B cell (primary cell): ENCODE measurements around the gene CPLX1. TPM values are rescaled to one million over a fixed set of nuclear protein-coding genes. Genes with fewer than 3 reads are reported as not detected.

Experiments used
- ATAC-seq: fragments of 200-7000 bp; cut with Tn5 transposase; one replicate; pipeline ENCODE4 v1.10.0; 2021; ENCODE audit warnings: low read depth, mild to moderate bottlenecking, moderate number of reproducible peaks, moderate library complexity
- CTCF ChIA-PET: fragments of 350-600 bp; sonication (Branson Sonifier 250); formaldehyde crosslinking; loops from one replicate; lab custom pipeline; 2021; ENCODE audit warnings: antibody characterized with exemption, inconsistent platforms; lab: Charles Lee
- POLR2A ChIA-PET: fragments of 350-600 bp; sonication (Branson Sonifier 250); formaldehyde crosslinking; loops from one replicate; lab custom pipeline; 2021; ENCODE audit warnings: antibody characterized with exemption; lab: Charles Lee
- DNase-seq: peaks from one replicate; pipeline ENCODE4 v3.0.0; 2013
- H2AFZ ChIP-seq: 2 replicates; pipeline ENCODE4 v1.6.1; 2012; ENCODE audit warnings: mild to moderate bottlenecking, low read depth, low read length; ENCODE audit not compliant: insufficient read depth, poor library complexity, severe bottlenecking
- H3K27ac ChIP-seq, 2 donors: 1 replicate in 1 of 2; 2 replicates in 1 of 2; pipeline ENCODE4 v1.5.1; 2012 to 2013; ENCODE audit warnings: low read length in 2 of 2, mild to moderate bottlenecking in 2 of 2, moderate library complexity in 1 of 2
- H3K27me3 ChIP-seq, 4 experiments: fragments of 200-600 bp in 1 of 4; sonication (generic) in 1 of 4; replicated peaks in 1 of 4; 1 replicate in 2 of 4; 2 replicates in 2 of 4; pipeline versions ENCODE4 v1.6.1 to v1.7.0; 2013 to 2016; ENCODE audit warnings: low read length in 3 of 4, mild to moderate bottlenecking in 2 of 4, mixed read lengths in 1 of 4, moderate library complexity in 1 of 4; ENCODE audit not compliant: insufficient read depth in 4 of 4, control insufficient read depth in 3 of 4; ENCODE audit errors: control extremely low read depth in 1 of 4
- H3K36me3 ChIP-seq, 2 experiments: replicated peaks in 1 of 2; 1 replicate in 1 of 2; 2 replicates in 1 of 2; pipeline versions ENCODE4 v1.6.1 to v1.7.1; 2013; ENCODE audit warnings: low read length in 1 of 2; ENCODE audit not compliant: insufficient read depth in 2 of 2, control insufficient read depth in 1 of 2; ENCODE audit errors: control extremely low read depth in 1 of 2, extremely low read depth in 1 of 2
- H3K4me1 ChIP-seq, 2 donors: fragments of 200-600 bp in 1 of 2; sonication (generic) in 1 of 2; 1 replicate in 1 of 2; 2 replicates in 1 of 2; pipeline versions ENCODE4 v1.5.1 to v1.6.1; 2013 to 2017; ENCODE audit warnings: low read length in 2 of 2; ENCODE audit not compliant: control insufficient read depth in 2 of 2, insufficient read depth in 2 of 2
- H3K4me2 ChIP-seq: replicated peaks from 2 replicates; pipeline ENCODE3; 2012; ENCODE audit warnings: mild to moderate bottlenecking, low read depth, low read length; ENCODE audit not compliant: poor library complexity, severe bottlenecking
- H3K4me3 ChIP-seq, 5 experiments: fragments of 200-600 bp in 1 of 5; sonication (generic) in 1 of 5; 1 replicate in 3 of 5; 2 replicates in 2 of 5; pipeline versions ENCODE4 v1.5.1 to v1.7.0; 2011 to 2016; ENCODE audit warnings: low read length in 4 of 5, mild to moderate bottlenecking in 4 of 5, low read depth in 2 of 5, control low read depth in 1 of 5, moderate library complexity in 1 of 5; ENCODE audit not compliant: insufficient read depth in 1 of 5; ENCODE audit errors: control extremely low read depth in 1 of 5, extremely low read depth in 1 of 5
- H3K79me2 ChIP-seq: fragments of 200-600 bp; sonication (generic); one replicate; pipeline ENCODE4 v1.6.0; 2016; ENCODE audit warnings: low read length; ENCODE audit not compliant: control insufficient read depth, insufficient read depth
- H3K9ac ChIP-seq: fragments of 200-600 bp; sonication (generic); 2 replicates; pipeline ENCODE4 v1.6.1; 2017; ENCODE audit warnings: mild to moderate bottlenecking, low read length, moderate library complexity
- H3K9me3 ChIP-seq, 3 donors: one replicate each; pipeline versions ENCODE4 v1.6.1 to v1.7.1; 2013; ENCODE audit warnings: low read length in 2 of 3; ENCODE audit not compliant: control insufficient read depth in 2 of 3, insufficient read depth in 1 of 3; ENCODE audit errors: control extremely low read depth in 1 of 3
- H4K20me1 ChIP-seq: 2 replicates; pipeline ENCODE4 v1.6.0; 2012; ENCODE audit warnings: mild to moderate bottlenecking, low read length; ENCODE audit not compliant: insufficient read depth, control insufficient read depth, poor library complexity, severe bottlenecking
- H3K27ac Mint-ChIP-seq: one replicate; pipeline ENCODE4 v1.8.0; 2021; ENCODE audit warnings: mixed read lengths
- H3K27me3 Mint-ChIP-seq: one replicate; pipeline ENCODE4 v1.8.0; 2021; ENCODE audit warnings: mixed read lengths
- H3K4me1 Mint-ChIP-seq: one replicate; pipeline ENCODE4 v1.8.0; 2021; ENCODE audit warnings: mixed read lengths
- H3K4me3 Mint-ChIP-seq: one replicate; pipeline ENCODE4 v1.8.0; 2021; ENCODE audit warnings: mixed read lengths
- H3K9me3 Mint-ChIP-seq: one replicate; pipeline ENCODE4 v1.8.0; 2022; ENCODE audit warnings: mixed read lengths; ENCODE audit not compliant: insufficient read depth
- CTCF ChIP-seq: fragments of 200-600 bp; IDR thresholded peaks from one replicate; pipeline ENCODE4 v1.8.0; 2022; ENCODE audit warnings: antibody characterized with exemption, mild to moderate bottlenecking
- EZH2 ChIP-seq: IDR thresholded peaks from 2 replicates; pipeline ENCODE4 v1.6.1; 2012; ENCODE audit warnings: borderline replicate concordance, low read depth, mild to moderate bottlenecking, moderate library complexity, low read length; ENCODE audit not compliant: insufficient read depth, poor library complexity, severe bottlenecking
- WGBS: methylation state at CpG from one replicate; pipeline ENCODE4 v1.1.5; 2013; ENCODE audit warnings: missing lambda C conversion rate; ENCODE audit not compliant: insufficient coverage; 5-methylcytosine and 5-hydroxymethylcytosine counted together
- intact Hi-C: fragments of 100-400 bp; cut with micrococcal nuclease; formaldehyde crosslinking; loops from one replicate; pipeline ENCODE4 v1.10.0; 2022
- polyA plus RNA-seq: library from polyadenylated mRNA; depleted of rRNA; stranded (reverse); fragments of >200 nt; gene quantifications from 2 replicates; pipeline ENCODE4 v1.2.3, GENCODE V29; 2012
- total RNA-seq, 2 donors: library from RNA; stranded (reverse); fragments of 120-200 nt in 1 of 2; gene quantifications; 1 replicate in 1 of 2; 2 replicates in 1 of 2; pipeline versions ENCODE4 v1.2.3 to v1.2.4, GENCODE V29; 2013 to 2022

The CPLX1 gene
- total and polyA plus RNA-seq, 2 donors (not counting 1 experiment from before 2014, with no cell fraction given), result not detected

DNA sequence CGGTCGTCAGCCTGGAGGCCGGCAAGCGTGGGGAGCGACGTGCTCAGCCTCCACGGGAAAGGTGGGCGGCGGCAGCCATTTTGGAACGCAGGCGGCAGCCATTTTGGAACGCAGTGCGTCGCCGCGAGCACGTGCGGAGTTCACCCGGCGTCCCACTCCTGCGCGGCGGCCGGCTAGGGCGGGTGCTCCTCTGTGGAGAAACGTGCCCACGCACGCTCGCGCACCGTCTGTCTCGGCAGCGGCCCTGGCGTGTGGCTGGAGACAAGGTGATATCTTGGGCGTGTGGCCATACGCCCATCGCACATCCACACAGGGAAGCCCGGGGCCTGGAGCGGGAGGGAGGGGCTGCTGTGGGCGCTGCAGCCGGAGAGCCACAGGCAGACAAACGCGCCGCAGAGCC is 21.1 kb downstream of the CPLX1 start:
- Histone ChIP-seq H3K4me3 (no peak overlapping the region), H3K4me2 (no peak overlapping the region), H2AFZ (no peak overlapping the region), H3K27ac (no peak overlapping the region), H4K20me1 (no peaks in the 10 kb centered on the region), H3K9me3 (peaks cover 0 to 18% (median 0%) of the 10 kb centered on the region in 3 donors), H3K79me2 (no peaks in the 10 kb centered on the region), H3K36me3 (no peaks in the 10 kb centered on the region), H3K9ac (no peak overlapping the region), H3K4me1 (no peaks in the 10 kb centered on the region), H3K27me3 (peaks cover 0 to 4% (median 0%) of the 10 kb centered on the region in 4 experiments)
- H3K27me3 Mint-ChIP-seq, result peaks cover 16% of the 10 kb centered on the region
- ATAC-seq (no peak), DNase-seq (no peak)
- CTCF ChIA-PET, result no interaction called here
- H3K4me1 Mint-ChIP-seq, result no peaks in the 10 kb centered on the region
- POLR2A ChIA-PET, result no interaction called here
- no peak for TF ChIP-seq EZH2
- no peak for TF ChIP-seq CTCF
- no peak overlapping the region for H3K27ac Mint-ChIP-seq
- intact Hi-C loops, result no loop called here
- H3K9me3 Mint-ChIP-seq, result peaks cover 5% of the 10 kb centered on the region
- no peak overlapping the region for H3K4me3 Mint-ChIP-seq
- 84% methylated on average over 41 of the region's 44 CpGs for WGBS

DNA sequence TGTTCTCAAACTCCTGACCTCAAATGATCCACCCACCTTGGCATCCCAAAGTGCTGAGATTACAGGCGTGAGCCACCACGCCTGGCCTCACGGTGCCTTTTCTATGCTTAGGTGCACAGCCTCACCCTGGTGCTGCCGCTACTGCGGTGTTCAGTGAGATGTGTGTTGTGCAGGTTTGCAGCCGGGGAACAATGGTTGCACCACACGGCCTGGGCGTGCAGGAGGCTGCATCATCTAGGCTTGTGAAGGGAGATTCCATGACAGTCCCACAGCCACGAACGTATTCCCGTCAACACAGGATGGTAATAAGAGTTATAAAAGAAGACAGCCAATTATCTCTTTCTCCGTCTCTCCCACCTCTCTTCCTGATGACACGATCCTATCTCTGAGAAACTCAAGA is 22.0 kb downstream of the CPLX1 start:
- 98% methylated on average over 10 of the region's 13 CpGs for WGBS
- H3K27ac Mint-ChIP-seq, result no peak overlapping the region
- POLR2A ChIA-PET, result no interaction called here

More for the DNA sequence above, 22.0 kb downstream of the CPLX1 start:
- TF ChIP-seq EZH2 (no peak), CTCF (no peak)
- H3K4me1 ChIP-seq, result no peaks in the 10 kb centered on the region
- no peaks in the 10 kb centered on the region for H3K79me2 ChIP-seq
- Mint-ChIP-seq H3K4me1 (no peaks in the 10 kb centered on the region), H3K4me3 (no peak overlapping the region), H3K9me3 (peaks cover 5% of the 10 kb centered on the region), H3K27me3 (peaks cover 20% of the 10 kb centered on the region)
- peaks cover 0 to 4% (median 0%) of the 10 kb centered on the region in 4 experiments for H3K27me3 ChIP-seq
- H3K9ac ChIP-seq, result no peak overlapping the region
- H3K27ac ChIP-seq, result no peak overlapping the region
- H2AFZ ChIP-seq, result no peak overlapping the region
- CTCF ChIA-PET, result no interaction called here
- H3K4me3 ChIP-seq, result no peak overlapping the region
- H3K36me3 ChIP-seq, result no peaks in the 10 kb centered on the region
- peaks cover 0 to 15% (median 0%) of the 10 kb centered on the region in 3 donors for H3K9me3 ChIP-seq
- intact Hi-C loops, result no loop called here
- H3K4me2 ChIP-seq, result no peak overlapping the region
- no peak for ATAC-seq
- DNase-seq, result no peak
- H4K20me1 ChIP-seq, result no peaks in the 10 kb centered on the region
